ENCODE data around the gene NLGN4Y. TPM values are rescaled to one million over a fixed set of nuclear protein-coding genes. Genes with fewer than 3 reads are reported as not detected.

Gene NLGN4Y
- total RNA-seq, 2 donors from 2014 or later = 27.1 to 55.9 TPM

DNA sequence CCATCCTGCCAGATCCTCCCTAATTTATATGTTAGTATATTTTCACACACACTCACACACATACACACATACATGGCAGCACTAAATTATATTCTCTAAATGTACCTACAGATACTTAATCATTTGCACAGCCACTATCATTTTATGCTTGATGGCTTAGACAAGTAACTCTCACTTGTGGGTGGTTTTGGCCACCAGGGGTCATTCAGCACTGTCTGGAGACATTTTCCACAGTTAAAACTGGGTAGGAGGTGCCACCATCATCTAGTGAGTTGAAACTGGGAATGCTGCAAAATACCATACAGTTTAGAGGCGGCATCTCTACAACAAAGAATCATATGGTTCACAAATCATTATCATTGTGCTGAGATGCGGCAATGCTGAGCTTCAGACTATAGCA is 94.2 kb downstream of the NLGN4Y start:
- no peak for ATAC-seq (ENCODE audit: insufficient number of reproducible peaks, low FRiP score, low read depth)
- H3K36me3 ChIP-seq = no peaks in the 10 kb centered on the region

DNA sequence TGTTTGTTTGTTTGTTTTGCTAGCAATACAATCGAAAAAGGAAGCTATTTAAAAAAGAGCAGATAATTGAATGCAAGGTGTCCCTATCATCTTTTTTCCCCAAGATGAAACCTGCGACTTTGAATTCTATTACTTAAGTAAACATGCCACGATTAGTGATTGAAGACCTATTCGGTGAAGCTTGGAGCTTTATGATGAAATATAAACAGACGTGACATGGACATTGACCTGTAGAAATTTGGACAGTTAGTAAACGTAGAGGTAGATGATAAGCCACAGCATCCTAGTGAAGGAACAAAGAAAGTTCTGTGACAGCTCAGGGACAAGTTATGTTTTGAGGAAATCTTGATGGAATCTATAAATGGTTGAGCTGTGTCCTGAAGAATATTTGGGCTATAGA is 103.9 kb downstream of the NLGN4Y start:
- Histone ChIP-seq H3K27ac (no peak overlapping the region), H3K36me3 (no peaks in the 10 kb centered on the region), H3K9me3 (no peaks in the 10 kb centered on the region), H3K4me1 (ENCODE audit: control insufficient read depth in 1 of 2, low read depth in 2 of 2) (no peaks in the 10 kb centered on the region), H3K4me3 (no peak overlapping the region), H3K27me3 (replicated peaks; ENCODE audit: insufficient read depth) (no peaks in the 10 kb centered on the region)
- DNase-seq (ENCODE audit: low spot score) (no peak), ATAC-seq (ENCODE audit: insufficient number of reproducible peaks, low FRiP score, low read depth) (no peak)
- TF ChIP-seq, protein P1, sequence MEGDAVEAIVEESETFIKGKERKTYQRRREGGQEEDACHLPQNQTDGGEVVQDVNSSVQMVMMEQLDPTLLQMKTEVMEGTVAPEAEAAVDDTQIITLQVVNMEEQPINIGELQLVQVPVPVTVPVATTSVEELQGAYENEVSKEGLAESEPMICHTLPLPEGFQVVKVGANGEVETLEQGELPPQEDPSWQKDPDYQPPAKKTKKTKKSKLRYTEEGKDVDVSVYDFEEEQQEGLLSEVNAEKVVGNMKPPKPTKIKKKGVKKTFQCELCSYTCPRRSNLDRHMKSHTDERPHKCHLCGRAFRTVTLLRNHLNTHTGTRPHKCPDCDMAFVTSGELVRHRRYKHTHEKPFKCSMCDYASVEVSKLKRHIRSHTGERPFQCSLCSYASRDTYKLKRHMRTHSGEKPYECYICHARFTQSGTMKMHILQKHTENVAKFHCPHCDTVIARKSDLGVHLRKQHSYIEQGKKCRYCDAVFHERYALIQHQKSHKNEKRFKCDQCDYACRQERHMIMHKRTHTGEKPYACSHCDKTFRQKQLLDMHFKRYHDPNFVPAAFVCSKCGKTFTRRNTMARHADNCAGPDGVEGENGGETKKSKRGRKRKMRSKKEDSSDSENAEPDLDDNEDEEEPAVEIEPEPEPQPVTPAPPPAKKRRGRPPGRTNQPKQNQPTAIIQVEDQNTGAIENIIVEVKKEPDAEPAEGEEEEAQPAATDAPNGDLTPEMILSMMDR (IDR thresholded peaks at IDR 0.05) = no peak

More for the DNA sequence above, 94.2 kb downstream of the NLGN4Y start:
- DNase-seq (ENCODE audit: low spot score) = no peak
- Histone ChIP-seq H3K4me3 (no peak overlapping the region), H3K4me1 (ENCODE audit: control insufficient read depth in 1 of 2, low read depth in 2 of 2) (no peaks in the 10 kb centered on the region), H3K9me3 (no peaks in the 10 kb centered on the region), H3K27ac (no peak overlapping the region), H3K27me3 (replicated peaks; ENCODE audit: insufficient read depth) (no peaks in the 10 kb centered on the region)
- TF ChIP-seq, protein P1 (IDR thresholded peaks at IDR 0.05) = no peak

DNA sequence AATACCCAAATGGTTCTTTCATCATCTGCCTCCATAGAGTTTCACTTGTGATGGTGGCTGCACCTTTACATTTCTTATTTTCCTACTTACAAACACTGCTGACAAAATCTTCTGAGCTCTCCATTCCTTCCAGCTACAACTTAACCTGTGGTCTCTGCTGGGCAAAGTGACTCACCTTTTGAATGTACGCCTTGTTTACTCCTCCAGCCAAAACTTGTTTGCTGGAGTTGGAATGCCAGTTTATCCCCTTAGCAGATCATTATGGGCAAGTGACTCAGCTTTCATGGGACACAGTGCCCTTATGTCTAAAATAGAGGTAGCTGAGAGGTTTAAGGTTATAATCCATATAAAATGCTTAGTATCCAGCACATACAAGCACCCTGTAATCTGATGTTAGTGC is 107.3 kb downstream of the NLGN4Y start:
- DNase-seq (ENCODE audit: low spot score) = no peak
- H3K4me1 ChIP-seq (ENCODE audit: control insufficient read depth in 1 of 2, low read depth in 2 of 2) = no peaks in the 10 kb centered on the region
- H3K36me3 ChIP-seq = no peaks in the 10 kb centered on the region
- no peak overlapping the region for H3K4me3 ChIP-seq
- no peaks in the 10 kb centered on the region for H3K9me3 ChIP-seq
- no peak for ATAC-seq (ENCODE audit: insufficient number of reproducible peaks, low FRiP score, low read depth)
- no peak overlapping the region for H3K27ac ChIP-seq
- no peaks in the 10 kb centered on the region for H3K27me3 ChIP-seq (replicated peaks; ENCODE audit: insufficient read depth)
- TF ChIP-seq, protein P1 (IDR thresholded peaks at IDR 0.05) = no peak

DNA sequence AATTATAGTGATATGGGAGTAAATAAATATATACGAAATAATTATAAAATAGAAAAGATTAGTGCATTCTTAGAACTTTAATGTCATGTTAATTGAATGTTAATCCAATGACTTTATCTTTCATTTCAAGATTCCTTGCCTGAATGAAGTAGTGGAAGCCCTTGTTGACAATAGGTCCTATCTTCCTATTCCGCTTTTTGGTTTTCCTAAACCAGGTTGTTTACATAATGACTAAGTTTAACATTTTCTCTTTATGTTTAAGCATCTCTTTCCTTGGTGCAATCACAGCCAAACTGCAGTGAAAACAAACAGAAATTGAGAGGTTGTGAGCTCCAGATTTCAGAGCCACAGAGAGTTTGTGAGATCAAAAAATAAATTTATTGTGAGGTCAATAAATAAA is 109.4 kb downstream of the NLGN4Y start:
- Histone ChIP-seq H3K4me3 (no peak overlapping the region), H3K4me1 (ENCODE audit: control insufficient read depth in 1 of 2, low read depth in 2 of 2) (no peaks in the 10 kb centered on the region), H3K27ac (no peak overlapping the region), H3K9me3 (no peaks in the 10 kb centered on the region), H3K27me3 (replicated peaks; ENCODE audit: insufficient read depth) (no peaks in the 10 kb centered on the region), H3K36me3 (no peaks in the 10 kb centered on the region)
- DNase-seq (ENCODE audit: low spot score) = no peak
- TF ChIP-seq, protein P1 (IDR thresholded peaks at IDR 0.05) = no peak
- no peak for ATAC-seq (ENCODE audit: insufficient number of reproducible peaks, low FRiP score, low read depth)

DNA sequence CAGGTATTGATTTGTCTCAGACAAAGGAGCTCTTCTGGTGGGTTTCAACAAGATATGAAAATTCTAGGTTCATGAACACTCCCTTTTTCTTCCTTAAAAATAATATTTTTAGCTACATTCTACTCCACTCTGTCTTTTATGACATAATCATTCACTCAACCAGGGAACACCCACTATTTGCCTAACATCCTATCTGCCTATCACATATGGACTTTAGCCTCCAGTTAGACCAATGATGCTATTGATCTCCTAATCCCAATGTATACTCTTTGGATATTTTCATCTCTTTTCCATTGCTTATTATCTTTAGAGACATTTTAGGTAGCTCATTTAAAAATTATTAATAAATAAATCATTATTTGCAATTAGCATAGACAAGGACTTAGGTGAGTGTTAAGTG is 110.6 kb downstream of the NLGN4Y start:
- TF ChIP-seq, protein P1 (IDR thresholded peaks at IDR 0.05) = no peak

More for the DNA sequence above, 110.6 kb downstream of the NLGN4Y start:
- H3K27me3 ChIP-seq (replicated peaks; ENCODE audit: insufficient read depth) = no peaks in the 10 kb centered on the region
- no peaks in the 10 kb centered on the region for H3K4me1 ChIP-seq (ENCODE audit: control insufficient read depth in 1 of 2, low read depth in 2 of 2)
- H3K4me3 ChIP-seq = no peak overlapping the region
- H3K36me3 ChIP-seq = no peaks in the 10 kb centered on the region
- ATAC-seq (ENCODE audit: insufficient number of reproducible peaks, low FRiP score, low read depth) = no peak
- no peak for DNase-seq (ENCODE audit: low spot score)
- no peak overlapping the region for H3K27ac ChIP-seq
- no peaks in the 10 kb centered on the region for H3K9me3 ChIP-seq
